ENCODE results near the gene ERC2. TPM values are rescaled to one million over a fixed set of nuclear protein-coding genes. Genes with fewer than 3 reads are reported as not detected.

Gene ERC2
- total RNA-seq, 1 donor from 2014 or later: 48.3 TPM

- H3K27ac Mint-ChIP-seq (ENCODE audit: unreplicated experiment): no peak overlapping the region
- no peak for DNase-seq
- no peaks in the 10 kb centered on the region for H3K36me3 Mint-ChIP-seq (ENCODE audit: unreplicated experiment)
- H3K9me3 Mint-ChIP-seq (ENCODE audit: unreplicated experiment): no peaks in the 10 kb centered on the region
- TF ChIP-seq CTCF (IDR thresholded peaks at IDR 0.05; ENCODE audit: partially characterized antibody, unreplicated experiment): no peak
- H3K27me3 Mint-ChIP-seq (ENCODE audit: unreplicated experiment): peaks cover 3% of the 10 kb centered on the region
- H3K4me1 Mint-ChIP-seq (ENCODE audit: low read depth, unreplicated experiment): no peaks in the 10 kb centered on the region
- no peak overlapping the region for H3K4me3 Mint-ChIP-seq (ENCODE audit: unreplicated experiment)
Measured at GRCh38 chr3:55636300-55637195, 831.7 kb downstream of the ERC2 start.

GRCh38 chr3:55634345-55634744, 833.9 kb downstream of the ERC2 start:
- Mint-ChIP-seq H3K36me3 (ENCODE audit: unreplicated experiment) (no peaks in the 10 kb centered on the region), H3K4me3 (ENCODE audit: unreplicated experiment) (no peak overlapping the region), H3K4me1 (ENCODE audit: low read depth, unreplicated experiment) (no peaks in the 10 kb centered on the region), H3K27ac (ENCODE audit: unreplicated experiment) (no peak overlapping the region), H3K9me3 (ENCODE audit: unreplicated experiment) (no peaks in the 10 kb centered on the region), H3K27me3 (ENCODE audit: unreplicated experiment) (peaks cover 3% of the 10 kb centered on the region)
- TF ChIP-seq CTCF (IDR thresholded peaks at IDR 0.05; ENCODE audit: partially characterized antibody, unreplicated experiment): no peak
- no peak for DNase-seq

- TF ChIP-seq CTCF (IDR thresholded peaks at IDR 0.05; ENCODE audit: partially characterized antibody, unreplicated experiment): no peak
- H3K36me3 Mint-ChIP-seq (ENCODE audit: unreplicated experiment): no peaks in the 10 kb centered on the region
- H3K4me3 Mint-ChIP-seq (ENCODE audit: unreplicated experiment): no peak overlapping the region
- H3K27ac Mint-ChIP-seq (ENCODE audit: unreplicated experiment): no peak overlapping the region
- H3K9me3 Mint-ChIP-seq (ENCODE audit: unreplicated experiment): no peaks in the 10 kb centered on the region
- H3K27me3 Mint-ChIP-seq (ENCODE audit: unreplicated experiment): peaks cover 3% of the 10 kb centered on the region
- no peaks in the 10 kb centered on the region for H3K4me1 Mint-ChIP-seq (ENCODE audit: low read depth, unreplicated experiment)
- DNase-seq: no peak
Measured at GRCh38 chr3:55633333-55633732, 834.9 kb downstream of the ERC2 start.

GRCh38 chr3:55631766-55632331, 836.4 kb downstream of the ERC2 start:
- no peaks in the 10 kb centered on the region for H3K36me3 Mint-ChIP-seq (ENCODE audit: unreplicated experiment)
- no peak for TF ChIP-seq CTCF (IDR thresholded peaks at IDR 0.05; ENCODE audit: partially characterized antibody, unreplicated experiment)
- no peak overlapping the region for H3K4me3 Mint-ChIP-seq (ENCODE audit: unreplicated experiment)

GRCh38 chr3:55630921-55631299, 837.4 kb downstream of the ERC2 start:
- no peaks in the 10 kb centered on the region for H3K4me1 Mint-ChIP-seq (ENCODE audit: low read depth, unreplicated experiment)
- H3K4me3 Mint-ChIP-seq (ENCODE audit: unreplicated experiment): no peak overlapping the region
- H3K9me3 Mint-ChIP-seq (ENCODE audit: unreplicated experiment): no peaks in the 10 kb centered on the region
- TF ChIP-seq CTCF (IDR thresholded peaks at IDR 0.05; ENCODE audit: partially characterized antibody, unreplicated experiment): no peak
- H3K36me3 Mint-ChIP-seq (ENCODE audit: unreplicated experiment): no peaks in the 10 kb centered on the region
- no peak overlapping the region for H3K27ac Mint-ChIP-seq (ENCODE audit: unreplicated experiment)
- DNase-seq: no peak
- peaks cover 2% of the 10 kb centered on the region for H3K27me3 Mint-ChIP-seq (ENCODE audit: unreplicated experiment)

More at GRCh38 chr3:55631766-55632331, 836.4 kb downstream of the ERC2 start:
- Mint-ChIP-seq H3K27me3 (ENCODE audit: unreplicated experiment) (peaks cover 3% of the 10 kb centered on the region), H3K9me3 (ENCODE audit: unreplicated experiment) (no peaks in the 10 kb centered on the region), H3K27ac (ENCODE audit: unreplicated experiment) (no peak overlapping the region), H3K4me1 (ENCODE audit: low read depth, unreplicated experiment) (no peaks in the 10 kb centered on the region)
- DNase-seq: no peak
